HEK293 (cell line): ENCODE data around the gene SLC35F3.

Experiments used
- CTCF ChIP-seq: fragments of 450-650 bp; formaldehyde crosslinking; IDR thresholded peaks from 2 replicates; pipeline ENCODE4 v1.5.1; 2016; ENCODE audit warnings: missing biosample characterization, missing genetic modification characterization
- PRDM10 ChIP-seq: fragments of 450-650 bp; formaldehyde crosslinking; IDR thresholded peaks from 2 replicates; pipeline ENCODE4 v1.5.1; 2016; ENCODE audit warnings: missing biosample characterization, missing genetic modification characterization
- SP2 ChIP-seq: fragments of 450-650 bp; formaldehyde crosslinking; IDR thresholded peaks from 2 replicates; pipeline ENCODE4 v1.5.1; 2016; ENCODE audit warnings: missing biosample characterization, missing genetic modification characterization
- ZBTB7A ChIP-seq: fragments of 450-650 bp; formaldehyde crosslinking; IDR thresholded peaks from 2 replicates; pipeline ENCODE4 v1.5.1; 2016; ENCODE audit warnings: low read depth, missing biosample characterization, missing genetic modification characterization
- ZNF274 ChIP-seq, 2 experiments: fragments of 200-500 bp in 1 of 2; fragments of 450-650 bp in 1 of 2; sonication (Bioruptor generic) in 1 of 2; formaldehyde crosslinking in 1 of 2; IDR thresholded peaks; 2 replicates each; pipeline versions ENCODE4 v1.5.1 to v1.6.1; 2014 to 2016; ENCODE audit warnings: borderline replicate concordance in 1 of 2, inconsistent platforms in 1 of 2, low read length in 1 of 2, missing biosample characterization in 1 of 2, missing genetic modification characterization in 1 of 2
- ZNF37A ChIP-seq: fragments of 450-650 bp; IDR thresholded peaks from 2 replicates; pipeline ENCODE4 v1.5.1; 2018; ENCODE audit warnings: missing biosample characterization, missing genetic modification characterization

DNA sequence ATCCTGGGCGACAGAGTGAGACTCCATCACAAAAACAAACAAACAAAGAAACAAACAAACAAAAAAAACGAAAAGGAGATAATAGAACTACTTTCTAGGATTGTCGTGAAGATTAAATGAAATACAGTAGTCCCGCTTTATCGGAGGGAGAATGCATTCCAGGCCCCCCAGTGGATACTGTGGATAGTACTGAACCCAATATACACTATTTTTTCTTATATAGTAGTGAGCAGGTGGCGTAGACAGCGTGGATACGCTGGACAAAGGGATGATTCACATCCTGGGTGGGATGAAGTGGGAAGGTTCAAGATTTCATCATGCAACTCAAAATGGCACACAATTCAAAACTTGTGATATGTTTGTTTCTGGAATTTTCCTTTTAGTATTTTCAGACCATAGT lies 8.0 kb downstream of the SLC35F3 start:
- TF ChIP-seq CTCF (tag by site-specific recombination) (no peak), ZNF274 (IDR thresholded peaks at IDR 0.05; ENCODE audit: low read length) (no peak), ZNF274 (tag by site-specific recombination; IDR thresholded peaks at IDR 0.05; ENCODE audit: borderline replicate concordance) (no peak), PRDM10 (tag by site-specific recombination) (no peak), SP2 (tag by site-specific recombination) (no peak), ZNF37A (no peak), ZBTB7A (tag by site-specific recombination) (no peak)
